ENCODE data around the gene SEC14L1. TPM values are rescaled to one million over a fixed set of nuclear protein-coding genes. Genes with fewer than 3 reads are reported as not detected.

The SEC14L1 gene
- 100 to 1,000 TPM in 8 of 9 donors, 10 to 100 TPM in 1; 68.5 to 255 (median 163) TPM for total RNA-seq
- polyA plus RNA-seq, result 100 to 1,000 TPM in 2 of 3 donors, 10 to 100 TPM in 1; 61.8 to 125 (median 119) TPM
- long read RNA-seq, donor 1, full-length matches to known transcripts, result 21 of 63 reads
- long read RNA-seq, donor 1, partial matches to known transcripts, result 42 of 63 reads
- long read RNA-seq, donor 1, other reads (novel, unspliced or antisense), result 0 of 63 reads
- long read RNA-seq, donor 2, full-length matches to known transcripts, result 9 of 51 reads
- long read RNA-seq, donor 2, partial matches to known transcripts, result 42 of 51 reads
- long read RNA-seq, donor 2, other reads (novel, unspliced or antisense), result 0 of 51 reads
- long read RNA-seq, donor 3, full-length matches to known transcripts, result 9 of 25 reads
- long read RNA-seq, donor 3, partial matches to known transcripts, result 16 of 25 reads
- long read RNA-seq, donor 3, other reads (novel, unspliced or antisense), result 0 of 25 reads
- long read RNA-seq, donor 4, full-length matches to known transcripts, result 16 of 46 reads
- long read RNA-seq, donor 4, partial matches to known transcripts, result 16 of 46 reads
- long read RNA-seq, donor 4, other reads (novel, unspliced or antisense), result 14 of 46 reads
- long read RNA-seq, donor 5, full-length matches to known transcripts, result 97 of 243 reads
- long read RNA-seq, donor 5, partial matches to known transcripts, result 57 of 243 reads
- long read RNA-seq, donor 5, other reads (novel, unspliced or antisense), result 89 of 243 reads
- long read RNA-seq, donor 6, full-length matches to known transcripts, result 13 of 37 reads
- long read RNA-seq, donor 6, partial matches to known transcripts, result 16 of 37 reads
- long read RNA-seq, donor 6, other reads (novel, unspliced or antisense), result 8 of 37 reads
- long read RNA-seq, donor 7, full-length matches to known transcripts, result 8 of 16 reads
- long read RNA-seq, donor 7, partial matches to known transcripts, result 8 of 16 reads
- long read RNA-seq, donor 7, other reads (novel, unspliced or antisense), result 0 of 16 reads
- long read RNA-seq, donor 8, full-length matches to known transcripts, result 14 of 42 reads
- long read RNA-seq, donor 8, partial matches to known transcripts, result 23 of 42 reads
- long read RNA-seq, donor 8, other reads (novel, unspliced or antisense), result 5 of 42 reads
- long read RNA-seq, donor 9, full-length matches to known transcripts, result 6 of 11 reads
- long read RNA-seq, donor 9, partial matches to known transcripts, result 5 of 11 reads
- long read RNA-seq, donor 9, other reads (novel, unspliced or antisense), result 0 of 11 reads
- long read RNA-seq, donor 10, full-length matches to known transcripts, result 7 of 7 reads
- long read RNA-seq, donor 10, partial matches to known transcripts, result 0 of 7 reads
- long read RNA-seq, donor 10, other reads (novel, unspliced or antisense), result 0 of 7 reads

DNA sequence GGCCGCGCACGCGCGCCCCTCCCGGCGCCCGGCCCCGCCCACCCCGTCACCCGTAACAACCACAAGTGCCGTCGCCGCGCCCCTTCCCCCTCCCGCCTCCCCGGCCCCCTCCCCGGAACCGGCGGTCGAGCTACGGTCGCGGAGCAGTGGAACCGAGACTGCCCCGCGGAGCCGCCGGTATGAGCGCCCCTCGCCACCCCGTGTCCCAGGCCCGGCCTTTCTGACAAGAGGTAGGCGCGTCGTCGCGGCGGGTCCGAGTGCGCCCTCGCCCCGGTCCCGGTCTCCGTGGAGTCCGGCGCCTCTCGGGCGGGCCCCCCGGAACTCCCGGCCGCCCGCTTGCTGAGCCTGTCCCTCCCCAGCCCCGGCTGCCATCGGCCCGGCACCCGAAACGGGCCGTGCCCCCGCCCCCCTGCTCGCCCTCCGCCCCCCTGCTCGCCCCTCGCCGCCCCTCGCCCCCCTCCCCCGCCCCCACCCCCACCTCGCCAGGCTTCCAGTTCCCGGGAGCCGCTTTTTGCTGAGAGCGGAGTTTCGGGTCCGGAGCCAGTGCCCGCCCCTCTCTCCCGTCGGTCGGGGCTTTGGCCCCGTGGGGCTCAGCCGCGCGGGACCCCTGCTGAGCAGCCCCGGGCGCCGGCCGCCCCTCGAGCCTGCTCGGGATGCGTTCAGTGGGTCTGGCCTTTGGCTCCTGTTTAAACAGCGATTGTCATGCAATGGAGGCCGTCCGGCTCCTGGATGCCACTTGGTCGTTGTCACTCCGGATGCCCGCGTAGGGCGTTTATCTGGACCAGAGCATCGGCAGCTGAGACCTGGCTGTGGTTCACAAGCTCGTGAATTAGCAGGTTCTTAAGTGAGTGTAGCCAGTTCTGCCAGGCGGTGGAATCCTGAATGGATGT, at the start of gene SEC14L1:
TSS of gene SEC14L1 (plus strand) at position 92 of the 890 bp plus-strand sequence. CDS start 2,628 bp downstream, outside the sequence.
- peaks cover 45 to 49% of the 10 kb centered on the region in 2 donors for H3K4me1 ChIP-seq (replicated peaks in 1 of 2)
- peaks cover 0 to 23% of the 10 kb centered on the region in 2 donors for H3K36me3 ChIP-seq (replicated peaks in 1 of 2)
- TF ChIP-seq CTCF (IDR thresholded peaks at IDR 0.05) (no peak), POLR2A (IDR thresholded peaks at IDR 0.05) (peak; percentile 36)
- intact Hi-C loops (cut with DNase I), result loop anchor here in 1 of 2 donors (10.0 kb wide), 2 partner anchors 46 to 64 kb away; no protein-coding TSS in a partner anchor
- H3K4me3 ChIP-seq, result peak within 1 kb of the TSS; percentile 74 to 96 (median 86)
- peak; percentile 54 to 80 (median 68) for DNase-seq
- peak within 1 kb of the TSS; percentile 89 to 99 (median 95) for H3K27ac ChIP-seq
- no peaks in the 10 kb centered on the region for H3K27me3 ChIP-seq
- WGBS, 4 donors, result 0 to 1% (median 0%) methylated on average over 12 to 93 of the region's 99 CpGs
- no peaks in the 10 kb centered on the region for H3K9me3 ChIP-seq (replicated peaks in 1 of 3)

GRCh38 chr17:77092025-77092424, 48.7 kb upstream of the SEC14L1 start:
- peaks cover 9 to 37% of the 10 kb centered on the region in 2 donors for H3K4me1 ChIP-seq (replicated peaks in 1 of 2)
- WGBS, 4 donors, result 89 to 92% (median 91%) methylated on average over 7 of the region's 7 CpGs
- no peak for DNase-seq
- TF ChIP-seq POLR2A (IDR thresholded peaks at IDR 0.05) (no peak), CTCF (IDR thresholded peaks at IDR 0.05) (no peak)
- H3K4me3 ChIP-seq, result no peak overlapping the region
- intact Hi-C loops (cut with DNase I), result loop anchor here (5.0 to 10.0 kb wide), 3 partner anchors 53 to 120 kb away; partner anchors contain the start of gene SEC14L1 (in 1 of the 2)
- H3K27ac ChIP-seq, result no peak overlapping the region
- peaks cover 0 to 60% of the 10 kb centered on the region in 2 donors for H3K36me3 ChIP-seq (replicated peaks in 1 of 2)
- H3K27me3 ChIP-seq, result no peaks in the 10 kb centered on the region
- no peaks in the 10 kb centered on the region for H3K9me3 ChIP-seq (replicated peaks in 1 of 3)

DNA sequence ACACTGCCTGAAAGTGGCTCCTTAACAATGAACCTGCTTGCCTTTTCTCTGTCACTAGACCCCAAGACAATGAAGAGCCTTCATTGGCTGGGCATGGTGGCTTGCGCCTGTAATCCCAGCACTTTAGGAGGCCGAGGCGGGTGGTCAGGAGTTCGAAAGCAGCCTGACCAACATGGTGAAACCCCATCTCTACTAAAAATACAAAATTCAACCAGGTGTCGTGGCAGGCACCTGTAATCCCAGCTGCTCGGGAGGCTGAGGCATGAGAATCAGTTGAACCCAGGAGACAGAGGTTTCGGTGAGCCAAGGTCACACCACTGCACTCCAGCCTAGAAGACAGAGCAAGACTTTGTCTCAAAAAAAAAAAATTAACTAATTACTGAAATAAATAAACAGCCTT, 45.3 kb upstream of the SEC14L1 start:
- Histone ChIP-seq H3K36me3 (replicated peaks in 1 of 2) (peaks cover 0 to 55% of the 10 kb centered on the region in 2 donors), H3K4me1 (replicated peaks in 1 of 2) (peaks cover 27 to 49% of the 10 kb centered on the region in 2 donors), H3K4me3 (no peak overlapping the region), H3K9me3 (replicated peaks in 1 of 3) (no peaks in the 10 kb centered on the region), H3K27ac (peak overlapping the region in 3 of 5 donors; percentile 35 to 92 (median 67)), H3K27me3 (no peaks in the 10 kb centered on the region)
- 60 to 93% (median 86%) methylated on average over 3 to 7 of the region's 7 CpGs for WGBS, 4 donors
- no peak for DNase-seq
- intact Hi-C loops (cut with DNase I), result loop anchor here in 1 of 2 donors (10.0 kb wide), 1 partner anchor 49 kb away; the partner anchor contains the start of gene SEC14L1
- TF ChIP-seq POLR2A (IDR thresholded peaks at IDR 0.05) (no peak), CTCF (IDR thresholded peaks at IDR 0.05) (no peak)
